ENCODE data around the gene ANKZF1.

ANKZF1 gene

DNA sequence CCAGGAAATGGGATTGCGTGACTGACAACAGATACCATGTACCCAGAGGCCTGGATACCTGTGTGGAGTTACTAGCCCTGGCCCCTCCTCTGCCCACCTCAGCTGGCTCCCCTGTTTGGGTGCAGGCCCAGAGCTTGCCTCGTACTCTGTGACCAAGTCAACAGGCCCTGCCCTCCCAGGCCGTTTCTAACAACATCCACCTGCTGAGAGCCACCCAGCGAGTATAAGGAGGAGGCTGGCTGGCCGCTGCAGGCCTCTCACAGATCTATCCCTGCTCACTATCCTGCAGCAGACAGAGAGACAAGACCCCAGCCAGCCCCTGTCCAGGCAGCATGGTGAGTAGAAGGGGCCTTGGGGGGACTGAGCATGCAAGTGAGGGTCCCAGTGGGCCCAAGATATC, 36.6 kb downstream of the ANKZF1 start:
- DNase-seq, result no peak

DNA sequence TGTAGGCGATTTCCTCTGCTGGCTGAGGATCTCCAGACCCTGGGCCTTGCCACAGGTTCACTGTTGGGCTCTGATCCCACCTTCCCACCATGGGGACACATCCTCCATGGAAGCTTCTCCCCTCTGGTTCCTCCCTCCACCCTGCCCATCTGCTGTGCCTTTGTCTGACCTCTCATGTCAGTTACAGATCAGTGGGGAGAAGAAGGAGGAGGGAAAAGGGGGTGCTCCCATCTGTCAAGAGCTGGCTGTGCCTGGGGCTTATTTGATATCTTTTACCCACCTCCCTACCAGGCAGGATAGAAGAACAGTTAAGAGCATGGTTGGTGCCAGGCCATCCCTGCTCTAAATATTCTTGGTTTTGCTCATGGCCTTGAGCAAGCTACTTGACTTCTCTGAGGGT, 37.3 kb downstream of the ANKZF1 start:
- no peak for DNase-seq

DNA sequence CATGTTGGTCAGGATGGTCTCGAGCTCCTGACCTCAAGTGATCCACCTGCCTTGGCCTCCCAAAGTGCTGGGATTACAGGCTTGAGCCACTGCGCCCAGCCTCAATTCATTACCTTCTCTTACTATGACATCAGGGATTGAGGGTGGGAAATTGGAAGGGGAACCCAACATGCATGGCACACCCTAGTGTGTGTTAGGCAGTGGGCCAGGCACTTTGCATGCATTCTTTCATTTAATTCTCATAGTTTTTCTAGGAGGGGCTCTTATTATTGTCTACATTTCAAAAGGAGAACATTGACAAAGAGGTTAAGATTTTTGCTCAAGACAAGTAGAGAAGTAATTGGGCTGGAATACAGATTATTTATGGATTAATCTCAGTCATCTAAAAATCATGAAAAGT, 38.7 kb downstream of the ANKZF1 start:
- no peak for DNase-seq

DNA sequence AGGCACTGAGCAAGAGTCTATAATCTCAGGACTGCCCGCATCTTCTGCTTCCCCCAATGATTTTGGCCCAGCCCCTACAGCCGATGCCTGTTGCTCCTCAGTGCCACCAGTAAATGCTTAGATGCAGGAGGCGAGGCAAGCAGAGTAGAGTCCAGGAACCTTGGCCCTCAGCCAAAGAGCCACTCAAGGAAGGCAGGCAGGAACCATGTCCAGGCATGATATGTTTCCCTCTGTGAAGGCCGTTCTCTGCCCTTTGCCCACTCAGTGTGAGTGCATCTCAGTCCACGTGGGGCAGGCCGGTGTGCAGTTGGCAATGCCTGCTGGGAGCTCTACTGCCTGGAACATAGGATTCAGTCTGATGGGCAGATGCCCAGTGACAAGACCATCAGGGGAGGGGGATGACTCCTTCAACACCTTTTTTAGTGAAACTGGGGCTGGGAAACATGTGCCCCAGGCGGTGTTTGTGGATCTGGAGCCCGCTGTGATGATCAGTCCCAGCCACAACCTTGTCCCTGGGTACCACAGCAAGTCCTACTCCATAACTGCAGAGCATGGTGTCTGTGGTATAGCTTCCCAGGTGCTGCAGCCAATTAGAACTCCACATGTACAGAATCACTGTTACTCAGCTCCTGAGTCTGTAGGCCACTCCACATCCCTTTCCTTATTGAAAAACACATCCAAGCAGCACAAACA, 39.9 kb downstream of the ANKZF1 start:
- DNase-seq, result no peak

DNA sequence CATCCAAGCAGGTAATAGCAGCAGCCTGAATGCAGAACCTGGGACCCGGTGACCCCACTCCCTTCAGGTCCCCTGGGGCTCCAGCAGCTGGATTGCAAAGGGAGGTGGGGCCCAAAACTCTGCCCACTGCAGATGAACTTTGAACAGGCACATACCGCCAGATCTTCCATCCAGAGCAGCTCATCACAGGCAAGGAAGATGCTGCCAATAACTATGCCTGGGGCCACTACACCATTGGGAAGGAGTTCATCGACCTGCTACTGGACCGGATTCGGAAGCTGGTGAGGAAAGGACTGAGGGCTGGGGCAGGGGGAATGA, 40.4 kb downstream of the ANKZF1 start:
- no peak for DNase-seq

DNA sequence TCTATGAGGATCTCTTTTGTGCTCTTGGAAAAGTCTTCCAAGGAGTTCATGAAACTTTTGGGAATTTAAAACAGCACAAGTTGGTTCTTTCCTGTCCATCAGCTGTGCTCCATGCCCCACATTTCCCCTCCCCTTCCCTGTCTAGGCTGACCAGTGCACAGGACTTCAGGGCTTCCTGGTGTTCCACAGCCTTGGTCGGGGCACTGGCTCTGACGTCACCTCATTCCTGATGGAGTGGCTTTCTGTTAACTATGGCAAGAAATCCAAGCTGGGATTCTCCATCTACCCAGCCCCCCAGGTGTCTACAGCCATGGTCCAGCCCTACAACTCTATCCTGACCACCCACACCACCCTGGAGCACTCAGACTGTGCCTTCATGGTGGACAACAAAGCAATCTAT, 41.4 kb downstream of the ANKZF1 start:
- no peak for DNase-seq

DNA sequence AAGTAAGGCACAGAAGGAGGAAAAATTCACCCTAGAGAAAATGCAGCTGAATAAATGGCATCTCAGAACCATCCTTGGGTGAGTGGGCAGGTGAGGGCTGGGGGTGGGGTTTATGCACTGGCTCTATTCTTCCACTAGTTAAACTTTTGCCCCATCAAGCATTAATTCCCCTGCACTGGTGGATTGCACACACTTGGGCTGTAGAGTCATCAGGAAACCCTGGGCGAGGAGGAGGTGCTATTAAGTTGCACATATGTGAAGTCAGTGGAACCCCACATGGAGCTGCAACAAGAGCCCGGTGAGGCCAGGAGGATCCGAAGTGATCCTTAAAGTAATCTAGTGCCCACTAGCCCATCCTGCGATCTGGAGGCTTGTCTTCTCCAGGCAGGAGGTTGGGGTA, 42.8 kb downstream of the ANKZF1 start:
- DNase-seq, result no peak

DNA sequence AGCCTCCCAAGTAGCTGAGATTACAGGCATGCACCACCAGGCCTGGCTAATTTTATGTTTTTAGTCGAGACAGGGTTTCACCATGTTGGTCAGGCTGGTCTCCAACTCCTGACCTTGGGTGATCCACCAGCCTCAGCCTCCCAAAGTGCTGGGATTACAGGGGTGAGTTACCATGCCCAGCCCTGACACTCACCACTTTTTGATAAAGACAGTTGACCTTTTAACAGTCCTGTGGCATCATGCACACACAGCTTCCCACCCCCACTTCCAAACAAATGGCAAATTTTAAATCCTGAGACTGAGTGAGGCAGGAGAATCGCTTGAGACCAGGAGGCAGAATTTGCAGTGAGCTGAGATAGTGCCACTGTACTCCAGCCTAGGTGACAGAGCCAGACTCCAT, 43.4 kb downstream of the ANKZF1 start:
- DNase-seq, result no peak

DNA sequence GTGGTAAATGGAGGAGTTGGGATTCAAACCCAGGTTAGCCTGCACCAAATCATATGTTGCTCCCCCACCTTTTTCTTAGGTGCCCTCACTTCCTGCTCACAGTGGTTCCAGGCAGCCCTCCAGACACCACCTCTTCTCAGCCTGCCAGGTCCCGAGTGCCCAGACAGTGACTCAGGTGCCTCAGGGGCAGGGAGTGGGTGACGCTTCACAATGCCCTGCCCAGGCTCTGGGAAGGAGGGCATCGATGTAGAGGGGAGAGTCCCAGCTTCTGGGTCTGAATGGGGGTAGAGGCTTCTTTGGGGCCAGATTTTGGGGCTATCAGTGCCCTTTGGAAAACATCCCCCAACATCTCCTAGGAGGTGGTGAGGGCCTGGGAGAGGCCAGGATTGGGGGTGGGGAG, 44.3 kb downstream of the ANKZF1 start:
- DNase-seq, result no peak

DNA sequence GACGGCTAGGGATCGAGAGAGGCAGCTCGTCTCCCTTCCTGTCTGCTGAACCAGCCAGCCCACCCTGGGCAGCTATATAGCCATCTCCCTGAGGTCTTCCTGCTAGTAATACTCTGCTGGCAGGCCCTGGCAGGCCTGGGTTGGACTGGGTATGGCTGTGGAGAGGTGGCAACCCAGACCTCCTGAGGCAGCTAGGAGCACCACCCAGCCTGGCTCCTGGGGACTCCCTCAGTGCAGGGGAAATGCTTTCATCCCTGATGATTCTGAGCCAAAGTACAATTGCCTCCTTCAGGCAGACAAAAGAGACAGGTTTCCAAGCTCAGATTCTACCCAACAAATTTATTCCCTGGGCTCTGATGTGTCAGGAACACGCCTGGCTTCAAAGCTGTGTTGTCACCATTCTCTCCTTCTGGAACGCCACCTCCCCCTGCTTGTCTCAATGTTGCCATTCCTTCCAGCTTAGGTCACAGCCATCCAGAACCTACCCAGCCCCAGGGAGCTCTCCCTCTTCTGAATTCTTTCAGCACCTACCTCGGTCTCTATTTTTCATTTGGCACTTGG, 44.8 kb downstream of the ANKZF1 start:
- no peak for DNase-seq

DNA sequence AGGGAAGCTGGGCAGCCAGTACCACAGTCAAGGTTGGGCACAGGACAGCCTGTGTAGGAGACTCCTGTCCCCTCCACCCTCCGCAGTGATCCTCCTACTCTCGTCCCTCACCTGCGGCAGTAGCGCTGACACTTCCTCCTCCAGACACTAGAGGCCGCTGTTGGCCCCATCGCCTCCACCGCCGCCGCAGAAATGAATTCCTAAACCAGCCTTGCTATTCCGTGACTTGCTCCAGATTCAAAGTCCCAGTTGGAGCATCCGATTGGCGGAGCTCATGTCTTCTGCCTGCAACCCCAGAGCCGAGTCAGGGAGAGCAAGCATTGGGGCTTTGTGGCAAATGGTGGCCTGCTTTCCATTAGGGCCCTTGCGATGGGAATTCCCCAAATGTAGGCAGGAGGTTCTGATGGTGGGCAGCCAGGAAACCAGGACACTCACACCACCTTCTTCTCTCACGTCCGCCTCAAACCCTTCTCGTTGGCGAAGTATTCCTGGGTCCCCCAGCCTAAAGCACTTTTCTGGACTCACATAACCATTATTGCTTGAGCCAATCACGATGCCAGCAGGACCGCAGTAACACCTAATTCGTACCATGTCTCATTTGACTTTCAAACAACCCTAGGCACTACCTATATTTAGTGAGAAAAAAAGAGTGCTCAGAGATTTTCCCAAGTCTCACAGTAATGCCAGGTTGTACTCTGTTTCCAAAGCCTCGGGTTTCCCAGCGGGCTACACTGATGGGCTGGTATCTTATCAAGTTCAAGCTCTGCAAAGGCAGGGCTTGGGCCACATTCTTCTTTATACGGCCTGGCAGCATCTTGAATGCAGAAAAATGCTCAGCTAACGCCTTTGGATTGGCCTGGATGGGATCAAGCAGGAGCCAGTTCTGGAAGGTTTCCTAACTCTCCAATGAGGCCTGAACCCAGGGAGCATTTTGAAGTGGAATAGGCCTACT, 48.4 kb downstream of the ANKZF1 start:
- peak; percentile 88 for DNase-seq

DNA sequence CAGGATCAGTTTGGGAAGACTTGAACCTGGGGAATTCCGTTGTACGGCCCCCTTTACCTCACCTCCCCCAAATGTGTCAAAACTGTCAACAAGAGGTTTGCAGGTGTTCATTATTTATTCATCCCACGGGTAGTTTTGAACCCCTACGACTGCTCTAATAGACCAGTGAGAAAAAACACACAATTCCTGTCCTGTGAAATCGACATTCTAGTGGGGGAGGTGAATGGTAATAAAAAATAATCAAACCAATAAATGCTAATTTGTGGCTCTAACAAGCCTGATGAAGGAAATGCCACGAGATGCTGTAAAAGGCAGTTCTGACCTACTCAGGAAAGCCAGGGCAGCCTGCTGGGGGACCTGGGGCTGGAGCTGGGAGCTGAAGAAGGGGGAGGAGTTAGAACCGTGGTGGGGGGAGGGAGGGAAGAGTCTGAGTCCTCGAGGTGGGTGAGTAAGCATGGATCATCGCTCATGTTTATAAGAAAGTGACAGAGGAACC, 49.1 kb downstream of the ANKZF1 start:
- no peak for DNase-seq

DNA sequence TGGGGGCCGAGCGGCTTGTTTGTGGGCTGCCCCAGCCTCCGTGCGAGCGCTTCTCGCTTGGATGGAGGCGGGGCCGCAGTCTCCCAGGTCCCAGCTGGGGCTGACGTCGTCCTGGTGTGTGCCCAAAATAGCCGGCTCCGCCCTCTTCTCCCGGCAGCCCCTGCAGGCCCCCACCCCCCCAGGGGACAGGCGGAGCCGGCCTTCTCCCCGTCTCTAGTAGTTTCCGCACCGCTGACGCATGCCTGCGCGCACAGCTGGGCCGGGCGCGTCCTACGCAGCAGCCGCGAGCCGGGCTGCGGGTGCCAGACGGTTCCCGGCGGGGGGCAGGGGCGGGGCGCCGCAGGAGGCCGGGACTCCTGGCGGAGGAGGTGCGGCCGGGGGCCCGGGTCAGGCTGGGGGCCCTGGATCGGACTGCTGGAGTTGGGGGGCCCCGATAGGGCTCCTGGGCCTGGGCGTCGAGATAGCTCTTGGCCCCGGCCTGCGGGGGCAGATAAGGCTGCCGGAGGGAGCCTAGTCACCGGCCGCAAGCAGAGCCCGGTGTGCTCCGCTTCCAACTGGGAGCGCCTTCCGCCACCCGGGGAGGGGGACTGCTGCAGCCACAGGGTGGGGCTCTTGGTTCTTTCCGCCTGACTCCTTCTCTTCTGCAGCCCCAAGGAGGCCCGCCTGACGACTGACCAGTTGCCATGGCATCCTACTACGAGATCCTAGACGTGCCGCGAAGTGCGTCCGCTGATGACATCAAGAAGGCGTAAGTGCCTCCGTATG, 49.7 kb downstream of the ANKZF1 start, which contains the start of gene DNAJB2:
TSS of gene DNAJB2 (plus strand) at position 216 of the 765 bp plus-strand sequence. CDS start at position 684, 468 bp downstream.
- peak; percentile 99 for DNase-seq

DNA sequence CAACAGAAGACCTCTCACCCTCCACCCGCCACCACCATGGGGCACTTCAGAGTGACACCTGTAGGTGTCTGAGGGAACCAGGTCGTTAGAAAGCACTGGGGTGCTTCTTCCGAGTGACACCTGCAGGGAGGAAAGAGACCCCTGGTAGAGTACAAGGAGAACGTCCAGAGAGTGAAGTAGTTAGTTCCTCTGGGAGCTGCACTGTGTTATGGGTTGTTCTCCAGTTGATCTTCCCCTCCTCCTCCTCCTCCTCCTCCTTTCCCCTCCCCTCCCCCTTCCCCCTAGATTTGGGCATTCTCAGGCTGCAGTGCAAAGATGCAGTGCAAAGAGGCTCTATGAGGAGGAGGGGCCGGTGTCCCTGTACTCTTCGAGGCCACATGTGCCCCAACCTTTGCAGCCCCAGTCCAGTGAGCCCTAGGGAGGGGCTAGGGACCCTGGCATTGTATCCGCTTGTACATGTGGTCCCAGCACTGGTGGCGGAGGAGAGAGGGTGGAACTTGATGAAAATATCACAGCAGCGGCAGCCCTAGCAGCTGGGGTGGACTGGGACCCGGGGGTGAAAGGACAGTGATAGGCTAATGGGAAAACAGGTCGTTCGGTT, 50.4 kb downstream of the ANKZF1 start:
- DNase-seq, result no peak

DNA sequence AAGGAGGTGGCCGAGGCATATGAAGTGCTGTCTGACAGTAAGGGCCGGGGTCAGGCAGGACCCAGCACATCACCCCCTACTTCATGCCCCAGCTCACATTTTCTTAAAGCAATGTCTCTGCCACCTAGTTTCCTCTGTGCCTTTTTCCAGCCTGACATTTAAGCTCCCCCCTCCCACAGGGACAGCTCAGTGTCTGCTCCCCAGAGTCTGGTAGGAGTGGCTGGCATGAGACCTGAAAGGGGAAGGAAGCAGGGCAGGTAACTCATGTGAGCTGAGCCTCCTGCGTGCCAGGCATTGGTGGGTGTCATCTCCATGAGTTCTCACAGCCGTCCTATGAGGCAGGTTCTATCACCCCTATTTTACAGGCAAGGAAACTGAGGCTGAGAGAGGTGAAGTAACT, 51.0 kb downstream of the ANKZF1 start:
- no peak for DNase-seq

DNA sequence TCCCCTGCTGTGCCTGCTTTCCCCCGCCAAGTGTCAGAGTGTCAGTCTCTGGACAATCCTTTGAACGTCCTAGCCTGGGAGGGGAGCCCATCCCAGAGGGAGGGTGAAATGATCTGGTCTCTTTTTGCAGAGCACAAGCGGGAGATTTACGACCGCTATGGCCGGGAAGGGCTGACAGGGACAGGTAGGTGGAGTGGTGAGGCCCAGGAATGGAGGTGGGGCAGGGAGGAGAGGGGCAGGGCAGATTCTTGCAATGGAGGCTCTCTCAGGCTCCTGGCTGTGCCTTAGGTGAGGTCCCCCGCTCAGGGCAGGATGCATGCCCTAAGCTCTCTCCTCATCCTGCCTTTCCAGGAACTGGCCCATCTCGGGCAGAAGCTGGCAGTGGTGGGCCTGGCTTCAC, 52.0 kb downstream of the ANKZF1 start:
- DNase-seq, result no peak

DNA sequence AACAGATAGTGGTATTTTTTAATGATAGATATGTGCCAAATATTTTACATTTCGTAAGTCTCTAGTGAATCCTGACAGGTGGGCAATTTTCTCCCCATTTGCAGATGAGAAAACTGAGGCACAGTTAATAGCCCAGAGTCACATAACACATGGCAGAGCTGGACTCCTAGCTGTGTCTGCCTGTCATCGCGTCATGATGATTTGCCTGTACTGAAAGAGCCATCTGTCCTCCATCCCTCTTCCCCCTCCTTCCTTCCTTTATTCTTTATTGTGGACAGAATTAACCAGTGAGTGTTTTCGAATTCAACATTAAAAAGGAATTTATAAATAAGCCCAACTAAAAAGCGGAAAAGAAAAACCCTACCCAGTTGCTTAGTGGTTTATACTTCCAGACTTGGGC, 52.8 kb downstream of the ANKZF1 start:
- DNase-seq, result no peak

DNA sequence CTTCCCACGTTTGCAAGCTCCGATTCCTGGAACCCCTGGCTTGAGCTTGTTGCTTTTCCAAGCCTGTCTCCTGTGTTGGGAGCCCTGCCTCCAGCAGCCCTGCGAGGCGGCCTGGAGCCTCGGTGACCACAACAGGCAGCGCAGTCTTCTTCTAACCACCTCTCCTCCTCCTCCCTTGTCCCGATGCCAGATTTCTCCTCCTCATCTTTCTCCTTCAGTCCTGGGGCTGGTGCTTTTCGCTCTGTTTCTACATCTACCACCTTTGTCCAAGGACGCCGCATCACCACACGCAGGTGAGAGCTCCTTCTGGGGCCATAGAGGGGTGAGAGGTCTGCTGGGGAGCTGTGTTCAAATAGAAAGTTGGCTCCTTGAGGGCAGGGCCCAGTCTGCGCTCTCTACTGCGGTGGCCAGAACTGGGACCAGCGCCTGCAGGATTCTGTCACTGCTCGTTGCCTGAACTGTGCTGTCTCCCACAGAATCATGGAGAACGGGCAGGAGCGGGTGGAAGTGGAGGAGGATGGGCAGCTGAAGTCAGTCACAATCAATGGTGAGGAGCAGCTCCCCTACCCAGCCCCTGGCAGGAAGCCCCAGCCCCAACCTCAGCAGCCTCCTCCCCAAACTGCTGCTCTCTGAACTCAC, 53.5 kb downstream of the ANKZF1 start:
- DNase-seq, result no peak

DNA sequence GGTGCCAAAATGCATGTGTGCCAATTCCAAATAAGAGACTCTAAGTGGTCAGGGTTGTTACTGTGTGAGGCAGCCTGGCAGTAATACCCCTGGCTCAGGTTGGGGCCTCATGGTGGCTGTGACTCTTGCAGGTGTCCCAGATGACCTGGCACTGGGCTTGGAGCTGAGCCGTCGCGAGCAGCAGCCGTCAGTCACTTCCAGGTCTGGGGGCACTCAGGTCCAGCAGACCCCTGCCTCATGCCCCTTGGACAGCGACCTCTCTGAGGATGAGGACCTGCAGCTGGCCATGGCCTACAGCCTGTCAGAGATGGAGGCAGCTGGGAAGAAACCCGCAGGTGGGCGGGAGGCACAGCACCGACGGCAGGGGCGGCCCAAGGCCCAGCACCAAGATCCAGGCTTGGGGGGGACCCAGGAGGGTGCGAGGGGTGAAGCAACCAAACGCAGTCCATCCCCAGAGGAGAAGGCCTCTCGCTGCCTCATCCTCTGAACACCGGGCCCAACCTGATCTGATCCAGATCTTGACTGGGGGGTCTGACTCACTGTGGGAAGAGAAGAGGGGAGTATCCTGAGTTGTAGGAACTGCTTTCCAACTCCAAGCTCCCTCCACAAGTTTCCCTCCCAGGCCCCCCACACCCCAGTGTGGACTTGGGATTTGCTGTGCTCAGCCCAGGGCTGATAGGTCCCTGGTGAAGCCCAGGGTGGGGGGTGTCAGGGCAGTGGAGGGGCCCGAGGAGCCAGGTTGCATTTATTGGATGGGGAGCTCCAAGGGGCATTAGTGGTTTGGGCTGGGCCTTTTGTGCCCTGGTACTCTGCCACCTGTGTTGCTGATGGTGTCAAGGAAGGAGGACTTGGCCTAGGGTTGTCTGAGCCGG, 55.1 kb downstream of the ANKZF1 start:
- DNase-seq, result no peak

DNA sequence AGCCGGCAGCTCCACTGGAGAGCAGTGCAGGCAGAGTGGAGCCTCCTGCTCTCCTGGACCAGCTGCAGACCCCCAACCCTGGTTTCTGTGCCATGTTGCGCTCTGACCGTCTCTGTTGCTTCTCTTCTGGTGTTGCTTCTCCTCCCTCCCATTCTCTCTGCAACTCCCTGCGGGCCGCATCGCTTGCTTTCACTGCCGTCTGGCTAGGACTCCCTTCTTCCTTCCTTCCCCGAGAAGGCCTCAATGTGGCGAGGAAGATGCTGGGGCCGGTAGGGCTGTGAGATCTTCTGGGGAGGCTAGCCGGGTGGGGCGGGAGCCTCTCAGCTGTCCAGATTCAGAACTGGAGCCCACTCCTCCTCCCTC, 55.7 kb downstream of the ANKZF1 start:
- no peak for DNase-seq

DNA sequence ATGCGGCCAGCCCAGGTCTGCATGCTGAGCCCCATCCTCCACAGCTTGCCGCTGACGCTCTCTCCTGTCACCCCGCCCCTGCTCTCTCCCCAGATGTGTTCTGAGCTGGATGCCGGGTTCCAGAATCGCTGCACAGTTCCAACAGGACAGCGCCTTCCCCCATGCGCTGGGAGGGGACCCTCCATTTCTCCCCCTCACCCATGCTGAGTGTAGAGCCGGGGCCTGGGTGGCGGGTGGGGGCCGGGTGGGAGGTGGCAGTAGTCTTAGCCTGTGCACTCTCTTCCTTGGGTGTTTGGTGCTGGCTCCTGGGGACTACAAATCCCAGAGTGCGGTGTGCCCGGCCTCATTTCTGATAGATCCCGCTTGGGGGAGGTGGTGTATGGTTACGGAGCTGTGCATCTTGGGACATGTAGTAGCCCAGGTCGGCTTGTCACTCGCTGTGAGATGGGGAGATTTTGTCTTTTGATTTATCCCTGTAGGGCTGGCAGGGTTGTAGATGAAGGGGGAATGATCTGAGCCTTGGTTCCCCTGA, 56.4 kb downstream of the ANKZF1 start:
- DNase-seq, result peak; percentile 78

Data from right forelimb (tissue), 1 donor.